HCT116 (cell line): ENCODE results near the gene EYA4.

ENCODE experiments used
- ATF3 ChIP-seq: IDR thresholded peaks from 2 replicates; pipeline ENCODE4 v1.6.1; 2012
- CEBPB ChIP-seq: IDR thresholded peaks from 2 replicates; pipeline ENCODE4 v1.6.1; 2012; ENCODE audit warnings: low read depth
- CTCF ChIP-seq, 3 experiments: fragments of 200-600 bp in 1 of 3; sonication (generic) in 1 of 3; IDR thresholded peaks in 2 of 3; conservative IDR thresholded peaks in 1 of 3; 2 replicates each; pipeline ENCODE4 v1.5.1; 2012 to 2017; ENCODE audit warnings: low read depth in 2 of 3, low read length in 2 of 3, antibody characterized with exemption in 1 of 3, borderline replicate concordance in 1 of 3, control low read depth in 1 of 3, mild to moderate bottlenecking in 1 of 3, mixed read lengths in 1 of 3, mixed run types in 1 of 3, moderate library complexity in 1 of 3; ENCODE audit not compliant: insufficient read depth in 1 of 3
- EZH2 ChIP-seq: fragments of 200-600 bp; sonication (generic); IDR thresholded peaks from 2 replicates; pipeline ENCODE4 v1.6.1; 2017; ENCODE audit warnings: antibody characterized with exemption, mixed run types
- EZH2phosphoT487 ChIP-seq: fragments of 200-600 bp; IDR thresholded peaks from 2 replicates; pipeline ENCODE4 v1.6.1; 2018; ENCODE audit warnings: antibody characterized with exemption, borderline replicate concordance
- JUND ChIP-seq: IDR thresholded peaks from 2 replicates; pipeline ENCODE4 v1.6.1; 2012
- MAX ChIP-seq: IDR thresholded peaks from 2 replicates; pipeline ENCODE4 v1.6.1; 2012
- POLR2A ChIP-seq: IDR thresholded peaks from 2 replicates; pipeline ENCODE4 v1.7.0; 2011; ENCODE audit warnings: borderline replicate concordance; ENCODE audit not compliant: insufficient read depth, insufficient read length; ENCODE audit errors: extremely low read depth
- POLR2AphosphoS5 ChIP-seq: IDR thresholded peaks from 2 replicates; pipeline ENCODE4 v1.6.1; 2011; ENCODE audit warnings: mild to moderate bottlenecking, low read depth, low read length, moderate library complexity
- RAD21 ChIP-seq: IDR thresholded peaks from 2 replicates; pipeline ENCODE4 v1.6.1; 2012; ENCODE audit warnings: low read depth, mild to moderate bottlenecking
- REST ChIP-seq: IDR thresholded peaks from 2 replicates; pipeline ENCODE4 v1.6.1; 2012; ENCODE audit warnings: low read depth
- SRF ChIP-seq: IDR thresholded peaks from 2 replicates; pipeline ENCODE4 v1.6.1; 2012; ENCODE audit warnings: low read depth
- ZFX ChIP-seq: fragments of 450-650 bp; IDR thresholded peaks from 2 replicates; pipeline ENCODE4 v1.6.1; 2017
- ZNF274 ChIP-seq: fragments of 200-500 bp; sonication (Bioruptor generic); IDR thresholded peaks from 2 replicates; pipeline ENCODE4 v1.6.1; 2014; ENCODE audit warnings: mild to moderate bottlenecking, low read depth, low read length, inconsistent platforms

- TF ChIP-seq EZH2 (no peak), ATF3 (no peak), CEBPB (no peak), CTCF (IDR thresholded peaks at IDR 0.05 in 2 of 3, conservative IDR thresholded peaks at IDR 0.05 in 1 of 3; ENCODE audit: borderline replicate concordance in 1 of 3, insufficient read depth in 1 of 3, low read depth in 2 of 3, low read length in 2 of 3) (no peak), POLR2A (no peak), POLR2AphosphoS5 (no peak), SRF (no peak), JUND (no peak), RAD21 (no peak), ZFX (no peak), EZH2phosphoT487 (no peak), REST (no peak), MAX (no peak), ZNF274 (no peak)
These were observed 326.5 kb downstream of the EYA4 start for GRCh38 chr6:133567636-133568035.
